Activated CD4-positive, alpha-beta T cell treated with anti-CD3 and anti-CD28 coated beads, Interleukin-2, amount 10 ng/mL, durations not matched to agents 7 days and 5 days (primary cell): ENCODE results near the gene FOXR2. TPM values are rescaled to one million over a fixed set of nuclear protein-coding genes. Genes with fewer than 3 reads are reported as not detected.

ENCODE experiments used
- CTCF ChIA-PET: fragments of 350-600 bp; sonication (Branson Sonifier 250); formaldehyde crosslinking; loops from one replicate; lab custom pipeline; 2021; ENCODE audit warnings: antibody characterized with exemption; lab: Charles Lee
- POLR2A ChIA-PET: fragments of 350-600 bp; sonication (Branson Sonifier 250); formaldehyde crosslinking; loops from one replicate; lab custom pipeline; 2021; ENCODE audit warnings: antibody characterized with exemption; lab: Charles Lee
- DNase-seq: peaks from one replicate; pipeline ENCODE4 v3.0.0-alpha.2; 2020
- H3K27ac Mint-ChIP-seq: one replicate; pipeline ENCODE4 v1.8.0; 2021; ENCODE audit warnings: mild to moderate bottlenecking, moderate library complexity, mixed read lengths
- H3K27me3 Mint-ChIP-seq: one replicate; pipeline ENCODE4 v1.8.0; 2021; ENCODE audit warnings: mixed read lengths
- H3K36me3 Mint-ChIP-seq: one replicate; pipeline ENCODE4 v1.8.0; 2021; ENCODE audit warnings: low read depth, mixed read lengths
- H3K4me1 Mint-ChIP-seq: one replicate; pipeline ENCODE4 v1.8.0; 2021; ENCODE audit warnings: mixed read lengths
- H3K4me3 Mint-ChIP-seq: one replicate; pipeline ENCODE4 v1.8.0; 2021; ENCODE audit warnings: mild to moderate bottlenecking, moderate library complexity, mixed read lengths
- H3K9me3 Mint-ChIP-seq: one replicate; pipeline ENCODE4 v1.8.0; 2021; ENCODE audit warnings: mixed read lengths
- total RNA-seq, 2 experiments: library from RNA; stranded (reverse); gene quantifications; one replicate each; pipeline ENCODE4 v1.2.3, GENCODE V29; 2021

The FOXR2 gene
- total RNA-seq: not detected

- Mint-ChIP-seq H3K27me3 (no peaks in the 10 kb centered on the region), H3K27ac (peak within 1 kb of the TSS; percentile 46)
- CTCF ChIA-PET: no interaction called here
These were observed at the start of gene FOXR2 for GRCh38 chrX:55623100-55623499. Gene FOXR2, plus strand, starts transcription at chrX:55623400. Its CDS starts 312 bp downstream, at chrX:55623712.

GRCh38 chrX:55579115-55579514, 44.1 kb upstream of the FOXR2 start:
- ChIA-PET CTCF (no interaction called here), POLR2A (no interaction called here)
- Mint-ChIP-seq H3K4me3 (no peak overlapping the region), H3K36me3 (no peaks in the 10 kb centered on the region), H3K27ac (no peak overlapping the region), H3K27me3 (no peaks in the 10 kb centered on the region), H3K4me1 (no peaks in the 10 kb centered on the region), H3K9me3 (peaks cover 7% of the 10 kb centered on the region)
- DNase-seq: no peak

More at GRCh38 chrX:55623100-55623499, at the start of gene FOXR2:
- no peak within 1 kb of the TSS for H3K4me3 Mint-ChIP-seq
- POLR2A ChIA-PET: no interaction called here
- H3K9me3 Mint-ChIP-seq: peaks cover 3% of the 10 kb centered on the region
- no peak for DNase-seq
- H3K36me3 Mint-ChIP-seq: no peaks in the 10 kb centered on the region
- no peaks in the 10 kb centered on the region for H3K4me1 Mint-ChIP-seq

- H3K9me3 Mint-ChIP-seq: peaks cover 4% of the 10 kb centered on the region
- no peak overlapping the region for H3K27ac Mint-ChIP-seq
- H3K4me3 Mint-ChIP-seq: no peak overlapping the region
- ChIA-PET CTCF (no interaction called here), POLR2A (no interaction called here)
- no peak for DNase-seq
- H3K36me3 Mint-ChIP-seq: no peaks in the 10 kb centered on the region
- no peaks in the 10 kb centered on the region for H3K27me3 Mint-ChIP-seq
- H3K4me1 Mint-ChIP-seq: no peaks in the 10 kb centered on the region
These were observed 40.8 kb upstream of the FOXR2 start for GRCh38 chrX:55582447-55582846.

- Mint-ChIP-seq H3K9me3 (peaks cover 5% of the 10 kb centered on the region), H3K27me3 (no peaks in the 10 kb centered on the region), H3K4me1 (no peaks in the 10 kb centered on the region), H3K36me3 (no peaks in the 10 kb centered on the region), H3K4me3 (no peak overlapping the region), H3K27ac (no peak overlapping the region)
- ChIA-PET POLR2A (no interaction called here), CTCF (no interaction called here)
- no peak for DNase-seq
These were observed 29.9 kb upstream of the FOXR2 start for GRCh38 chrX:55593296-55593695.

GRCh38 chrX:55593756-55594257, 29.4 kb upstream of the FOXR2 start:
- peaks cover 5% of the 10 kb centered on the region for H3K9me3 Mint-ChIP-seq
- H3K27ac Mint-ChIP-seq: no peak overlapping the region
- H3K27me3 Mint-ChIP-seq: no peaks in the 10 kb centered on the region
- DNase-seq: no peak
- CTCF ChIA-PET: no interaction called here
- H3K4me3 Mint-ChIP-seq: no peak overlapping the region
- H3K36me3 Mint-ChIP-seq: no peaks in the 10 kb centered on the region
- POLR2A ChIA-PET: no interaction called here
- H3K4me1 Mint-ChIP-seq: no peaks in the 10 kb centered on the region

GRCh38 chrX:55598333-55598732, 24.9 kb upstream of the FOXR2 start:
- Mint-ChIP-seq H3K4me1 (no peaks in the 10 kb centered on the region), H3K27ac (no peak overlapping the region), H3K4me3 (no peak overlapping the region), H3K36me3 (no peaks in the 10 kb centered on the region), H3K9me3 (peaks cover 3% of the 10 kb centered on the region), H3K27me3 (no peaks in the 10 kb centered on the region)
- no peak for DNase-seq
- ChIA-PET POLR2A (no interaction called here), CTCF (interaction anchor here (0.7 kb wide), 2 partner anchors 259 to 355 kb away, joined by 3 to 4 read pairs; no protein-coding TSS in a partner anchor)

- POLR2A ChIA-PET: no interaction called here
- no peaks in the 10 kb centered on the region for H3K27me3 Mint-ChIP-seq
- peaks cover 3% of the 10 kb centered on the region for H3K9me3 Mint-ChIP-seq
- no peaks in the 10 kb centered on the region for H3K36me3 Mint-ChIP-seq
- no peak for DNase-seq
- H3K4me3 Mint-ChIP-seq: no peak overlapping the region
- H3K4me1 Mint-ChIP-seq: no peaks in the 10 kb centered on the region
- no peak overlapping the region for H3K27ac Mint-ChIP-seq
- CTCF ChIA-PET: no interaction called here
These were observed 3.7 kb upstream of the FOXR2 start for GRCh38 chrX:55619547-55619946.

GRCh38 chrX:55624403-55624802, 1.2 kb downstream of the FOXR2 start:
- Mint-ChIP-seq H3K27ac (no peak overlapping the region), H3K4me3 (no peak overlapping the region), H3K9me3 (peaks cover 3% of the 10 kb centered on the region), H3K4me1 (no peaks in the 10 kb centered on the region), H3K36me3 (no peaks in the 10 kb centered on the region), H3K27me3 (no peaks in the 10 kb centered on the region)
- no peak for DNase-seq
- ChIA-PET CTCF (interaction anchor here (0.5 kb wide), 1 partner anchor 1976 kb away, joined by 3 read pairs; no protein-coding TSS in a partner anchor), POLR2A (no interaction called here)

- ChIA-PET CTCF (no interaction called here), POLR2A (no interaction called here)
- Mint-ChIP-seq H3K36me3 (no peaks in the 10 kb centered on the region), H3K27ac (no peak overlapping the region), H3K27me3 (no peaks in the 10 kb centered on the region), H3K9me3 (no peaks in the 10 kb centered on the region), H3K4me3 (no peak overlapping the region), H3K4me1 (no peaks in the 10 kb centered on the region)
- no peak for DNase-seq
These were observed 12.9 kb downstream of the FOXR2 start for GRCh38 chrX:55636109-55636508.

- Mint-ChIP-seq H3K27ac (no peak overlapping the region), H3K4me3 (no peak overlapping the region), H3K9me3 (no peaks in the 10 kb centered on the region), H3K27me3 (no peaks in the 10 kb centered on the region), H3K4me1 (no peaks in the 10 kb centered on the region), H3K36me3 (no peaks in the 10 kb centered on the region)
- no peak for DNase-seq
- CTCF ChIA-PET: no interaction called here
- POLR2A ChIA-PET: no interaction called here
These were observed 15.7 kb downstream of the FOXR2 start for GRCh38 chrX:55638933-55639332.

- H3K27me3 Mint-ChIP-seq: no peaks in the 10 kb centered on the region
- no peak for DNase-seq
- H3K4me3 Mint-ChIP-seq: no peak overlapping the region
- no peak overlapping the region for H3K27ac Mint-ChIP-seq
- no peaks in the 10 kb centered on the region for H3K9me3 Mint-ChIP-seq
- no peaks in the 10 kb centered on the region for H3K36me3 Mint-ChIP-seq
- POLR2A ChIA-PET: no interaction called here
- CTCF ChIA-PET: no interaction called here
- H3K4me1 Mint-ChIP-seq: no peaks in the 10 kb centered on the region
These were observed 17.7 kb downstream of the FOXR2 start for GRCh38 chrX:55640854-55641253.

GRCh38 chrX:55648434-55648833, 25.2 kb downstream of the FOXR2 start:
- Mint-ChIP-seq H3K27me3 (no peaks in the 10 kb centered on the region), H3K4me1 (no peaks in the 10 kb centered on the region), H3K4me3 (no peak overlapping the region), H3K9me3 (no peaks in the 10 kb centered on the region), H3K36me3 (no peaks in the 10 kb centered on the region), H3K27ac (no peak overlapping the region)
- ChIA-PET CTCF (no interaction called here), POLR2A (no interaction called here)
- no peak for DNase-seq

- CTCF ChIA-PET: no interaction called here
- H3K36me3 Mint-ChIP-seq: no peaks in the 10 kb centered on the region
- POLR2A ChIA-PET: no interaction called here
- H3K4me3 Mint-ChIP-seq: no peak overlapping the region
- H3K27me3 Mint-ChIP-seq: no peaks in the 10 kb centered on the region
- no peak overlapping the region for H3K27ac Mint-ChIP-seq
- no peak for DNase-seq
- no peaks in the 10 kb centered on the region for H3K9me3 Mint-ChIP-seq
- no peaks in the 10 kb centered on the region for H3K4me1 Mint-ChIP-seq
These were observed 36.7 kb downstream of the FOXR2 start for GRCh38 chrX:55659931-55660330.

- Mint-ChIP-seq H3K4me1 (no peaks in the 10 kb centered on the region), H3K9me3 (no peaks in the 10 kb centered on the region)
These were observed 40.4 kb downstream of the FOXR2 start for GRCh38 chrX:55663584-55663983.

More at GRCh38 chrX:55663584-55663983, 40.4 kb downstream of the FOXR2 start:
- DNase-seq: no peak
- POLR2A ChIA-PET: no interaction called here
- no peak overlapping the region for H3K4me3 Mint-ChIP-seq
- H3K27ac Mint-ChIP-seq: no peak overlapping the region
- H3K27me3 Mint-ChIP-seq: no peaks in the 10 kb centered on the region
- CTCF ChIA-PET: no interaction called here
- no peaks in the 10 kb centered on the region for H3K36me3 Mint-ChIP-seq
